Fibroblast of skin of scalp (primary cell): ENCODE measurements around the gene ANXA4.

Experiments
- DNase-seq: peaks from one replicate; pipeline ENCODE4 v3.0.0-alpha.2; 2013

The ANXA4 gene

DNA sequence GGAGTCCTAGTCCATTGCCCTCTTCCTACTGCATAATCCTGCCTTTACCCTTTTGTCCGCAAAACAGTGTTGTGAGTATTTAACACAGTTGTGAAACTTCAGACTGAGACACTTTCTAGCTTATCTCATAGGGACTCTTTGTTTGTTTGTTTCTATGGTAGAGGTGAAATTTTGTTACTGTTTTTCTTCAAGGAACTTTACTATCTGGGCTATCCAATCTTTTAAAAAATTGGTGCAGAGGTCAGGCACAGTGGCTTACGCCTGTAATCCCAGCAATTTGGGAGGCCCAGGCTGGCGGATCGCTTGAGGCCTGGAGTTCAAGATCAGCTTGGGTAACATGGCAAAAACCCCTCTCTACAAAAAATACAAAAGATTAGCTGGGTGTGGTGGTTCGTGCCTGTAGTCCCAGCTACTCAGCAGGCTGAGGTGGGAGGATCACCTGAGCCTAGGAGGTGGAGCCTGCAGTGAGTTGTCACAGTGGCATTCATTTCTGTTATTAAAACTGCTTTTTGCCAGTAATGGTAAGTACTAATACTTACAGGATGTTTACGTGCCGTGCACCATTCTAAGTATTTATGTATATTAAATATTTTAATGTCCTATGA is 106.4 kb downstream of the ANXA4 start:
- DNase-seq: no peak

DNA sequence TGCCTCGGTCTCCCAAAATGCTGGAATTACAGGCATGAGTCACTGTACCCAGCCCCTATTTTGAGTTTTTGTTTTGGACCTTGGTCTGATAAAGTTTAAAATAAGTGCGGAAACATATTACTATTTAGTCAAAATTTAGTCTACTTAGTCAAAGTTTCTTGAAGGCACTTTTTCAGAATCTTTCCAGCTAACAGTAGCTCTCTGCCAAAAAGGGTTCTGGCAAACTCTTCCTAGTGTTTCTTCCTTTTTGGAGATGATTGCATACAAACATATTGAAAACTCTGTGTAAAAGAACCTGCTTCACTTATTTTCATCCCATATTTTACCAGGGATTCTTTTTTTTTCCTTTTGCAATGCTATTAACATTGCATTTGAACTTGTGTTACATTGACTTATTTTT is 116.3 kb downstream of the ANXA4 start:
- DNase-seq: no peak

DNA sequence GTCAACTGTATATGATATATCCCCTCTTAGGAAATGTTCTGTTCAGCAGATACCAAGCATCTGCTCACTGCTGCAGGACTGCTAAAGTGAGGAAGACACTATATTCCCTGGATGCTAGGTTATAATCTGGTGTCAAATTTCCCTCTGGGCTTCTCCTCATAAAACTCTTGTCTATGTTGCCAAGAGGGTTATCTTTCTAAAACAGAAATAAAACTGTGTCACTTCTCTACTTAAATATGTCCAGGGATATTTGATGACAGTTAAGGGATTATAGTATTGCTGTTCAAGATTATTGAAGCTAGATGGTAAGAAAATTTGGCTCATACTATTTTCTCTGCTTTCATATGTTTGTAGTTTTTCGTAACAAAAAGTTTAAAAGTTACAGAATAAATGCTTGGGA is 121.4 kb downstream of the ANXA4 start:
- no peak for DNase-seq
